Vagina (tissue), 2 donors: Measurements from ENCODE around the gene ISLR.

ENCODE experiments used
- CTCF ChIP-seq, 3 experiments: fragments of 450-650 bp in 2 of 3; fragments of 200-600 bp in 1 of 3; sonication (generic) in 1 of 3; IDR thresholded peaks; one replicate each; pipeline ENCODE4 v1.5.1; 2017 to 2019; ENCODE audit warnings: antibody characterized with exemption in 3 of 3, mild to moderate bottlenecking in 2 of 3, moderate library complexity in 2 of 3
- POLR2AphosphoS5 ChIP-seq, 2 donors: sonication (generic); formaldehyde crosslinking; IDR thresholded peaks; one replicate each; pipeline ENCODE4 v1.9.0; 2017; ENCODE audit warnings: antibody characterized with exemption in 2 of 2, mild to moderate bottlenecking in 2 of 2, low read depth in 1 of 2; ENCODE audit not compliant: insufficient read depth in 1 of 2

DNA sequence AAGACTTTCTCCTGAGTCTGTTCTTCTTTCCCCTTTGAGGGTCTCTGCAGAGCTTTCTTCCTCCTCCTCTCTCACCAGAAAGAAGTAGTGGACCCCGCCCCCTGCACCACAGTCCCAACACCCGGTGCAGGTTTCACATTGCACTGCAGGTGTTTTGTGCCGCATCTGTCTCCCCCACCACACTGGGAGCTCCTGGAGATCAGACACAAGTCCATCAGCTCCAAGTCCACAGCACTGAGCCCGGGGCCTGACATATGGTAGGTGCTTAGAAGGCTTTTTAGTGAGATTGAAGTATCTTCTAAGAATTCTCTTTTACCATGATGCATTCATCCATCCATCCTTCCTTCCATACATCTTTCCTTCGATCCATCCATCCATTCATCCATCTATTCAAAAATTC is 19.2 kb downstream of the ISLR start:
- TF ChIP-seq CTCF (IDR thresholded peaks at IDR 0.05) (no peak), POLR2AphosphoS5 (IDR thresholded peaks at IDR 0.05; ENCODE audit: insufficient read depth in 1 of 2, low read depth in 1 of 2) (no peak)
